GM19240 (cell line): ENCODE data around the gene OR10W1.

Experiments used
- DNase-seq: peaks from one replicate; pipeline ENCODE4 v3.0.0; 2011; ENCODE audit warnings: low spot score; ENCODE audit not compliant: insufficient read length

The OR10W1 gene, protein sequence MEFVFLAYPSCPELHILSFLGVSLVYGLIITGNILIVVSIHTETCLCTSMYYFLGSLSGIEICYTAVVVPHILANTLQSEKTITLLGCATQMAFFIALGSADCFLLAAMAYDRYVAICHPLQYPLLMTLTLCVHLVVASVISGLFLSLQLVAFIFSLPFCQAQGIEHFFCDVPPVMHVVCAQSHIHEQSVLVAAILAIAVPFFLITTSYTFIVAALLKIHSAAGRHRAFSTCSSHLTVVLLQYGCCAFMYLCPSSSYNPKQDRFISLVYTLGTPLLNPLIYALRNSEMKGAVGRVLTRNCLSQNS

DNA sequence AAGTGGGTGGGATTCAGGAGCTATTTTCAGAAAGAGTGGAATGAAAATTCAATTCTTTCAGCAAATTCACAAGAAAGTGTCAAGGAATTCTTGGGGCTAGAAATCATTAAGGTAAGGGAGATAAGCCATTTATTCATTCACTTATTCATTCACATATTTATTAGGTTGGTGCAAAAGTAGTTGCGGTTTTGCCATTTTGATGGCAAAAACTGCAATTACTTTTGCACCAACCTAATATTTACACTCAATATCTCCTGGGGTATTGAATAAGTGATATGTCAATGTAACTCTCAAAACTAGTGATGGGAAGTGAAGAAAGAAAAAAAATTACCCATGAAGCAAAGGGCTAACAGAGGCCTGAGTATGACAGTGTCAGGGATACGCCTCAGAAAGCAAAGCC is at the start of gene OR10W1:
Gene OR10W1 (minus strand): TSS at position 119 of the 400 bp plus-strand sequence. CDS start 402 bp downstream, outside the sequence.
- no peak for DNase-seq

DNA sequence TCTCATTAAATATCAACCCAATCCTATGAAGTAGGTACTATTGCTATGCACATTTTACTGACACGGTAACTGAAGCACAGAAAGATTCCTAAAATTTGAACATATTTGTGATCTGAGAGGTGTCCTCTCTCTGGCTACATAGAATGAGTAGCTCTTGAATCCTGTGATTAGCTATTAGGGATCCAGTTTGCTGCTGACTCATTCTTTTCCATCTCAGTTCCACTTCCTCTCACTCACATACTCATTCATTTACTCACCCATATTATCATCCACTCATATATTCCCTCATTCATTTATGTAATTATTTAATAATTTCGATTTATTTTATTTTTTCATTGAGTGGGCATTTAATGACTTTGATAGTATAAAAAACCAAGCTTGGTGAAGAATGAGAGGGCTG is 48.1 kb upstream of the OR10W1 start:
- DNase-seq, result no peak

GRCh38 chr11:58301576-58301975 is 33.5 kb upstream of the OR10W1 start:
- no peak for DNase-seq

- DNase-seq, result no peak
Observed at GRCh38 chr11:58292017-58292416, 24.0 kb upstream of the OR10W1 start.

GRCh38 chr11:58289266-58289665 is 21.2 kb upstream of the OR10W1 start:
- no peak for DNase-seq

- peak; percentile 3 for DNase-seq
Observed at GRCh38 chr11:58286249-58286648, 18.2 kb upstream of the OR10W1 start.

DNA sequence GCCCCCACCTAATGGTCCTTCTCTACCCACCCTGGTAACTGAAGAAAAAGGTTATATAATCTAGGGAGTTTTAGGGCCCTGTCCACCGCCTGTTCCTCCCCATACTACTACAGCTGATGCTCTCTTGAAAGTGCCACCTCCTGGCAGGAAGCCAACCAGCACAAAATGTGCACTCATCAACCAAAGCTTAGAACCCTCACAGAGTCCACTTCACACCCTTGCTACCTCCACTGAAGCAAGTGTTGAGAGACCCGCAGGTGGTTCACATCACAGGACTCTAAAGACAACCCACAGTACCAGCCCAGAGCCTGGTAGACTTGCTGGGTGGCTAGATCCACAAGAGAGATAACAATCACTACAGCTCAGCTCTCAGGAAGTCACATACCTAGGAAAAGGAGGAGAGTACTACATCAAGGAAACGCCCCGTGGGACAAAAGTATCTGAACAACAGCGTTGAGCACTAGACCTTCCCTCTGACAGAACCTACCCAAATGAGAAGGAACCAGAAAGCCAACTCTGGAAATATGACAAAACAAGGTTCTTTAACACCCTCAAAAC is 17.5 kb upstream of the OR10W1 start:
- DNase-seq, result no peak

DNA sequence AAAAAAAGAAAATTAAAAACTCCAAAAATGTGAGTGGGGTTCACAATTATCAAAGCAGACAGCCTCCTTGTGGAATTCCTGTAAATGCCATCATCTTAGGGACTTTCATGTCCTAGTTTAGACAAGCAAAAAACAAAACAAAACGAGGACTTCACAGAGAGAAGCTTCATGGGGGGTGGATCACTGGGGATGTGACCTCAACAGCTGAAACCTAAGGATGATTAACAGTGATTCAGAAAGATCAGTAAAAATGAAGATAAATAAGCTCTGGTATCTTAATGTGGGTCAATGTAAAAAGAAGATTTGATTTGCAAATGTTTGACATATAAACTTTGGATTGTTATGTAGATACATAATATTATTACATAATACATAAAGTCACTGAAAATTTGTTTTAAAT is 8.1 kb upstream of the OR10W1 start:
- DNase-seq, result no peak

- no peak for DNase-seq
Observed at GRCh38 chr11:58275002-58275401, 6.9 kb upstream of the OR10W1 start.

GRCh38 chr11:58259983-58260382 is 8.1 kb downstream of the OR10W1 start:
- DNase-seq, result no peak

DNA sequence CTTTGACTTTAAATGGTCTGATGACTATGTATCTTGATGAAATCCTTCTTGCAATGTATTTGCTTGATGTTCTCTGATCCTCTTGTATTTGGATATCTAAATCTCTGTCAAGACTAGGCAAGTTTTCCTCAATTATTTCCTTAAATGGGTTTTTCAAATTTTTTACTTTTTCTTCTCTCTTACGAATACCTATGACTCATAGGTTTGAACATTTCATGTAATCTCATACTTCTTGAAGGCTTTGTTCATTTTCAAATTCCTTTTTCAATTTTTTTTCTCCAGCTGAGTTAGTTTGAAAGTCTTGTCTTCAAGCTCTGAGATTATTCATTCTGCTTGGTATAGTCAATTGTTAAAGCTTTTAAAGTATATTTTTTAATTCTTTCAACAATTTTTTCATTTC is 13.1 kb downstream of the OR10W1 start:
- no peak for DNase-seq

- no peak for DNase-seq
Observed at GRCh38 chr11:58243954-58244353, 24.1 kb downstream of the OR10W1 start.

- no peak for DNase-seq
Observed at GRCh38 chr11:58227956-58228615, 40.0 kb downstream of the OR10W1 start.

- no peak for DNase-seq
Observed at GRCh38 chr11:58222721-58223120, 45.3 kb downstream of the OR10W1 start.
